DMS 273 treated with DMSO at 0.1 percent for 48 hours (cell line): Measurements from ENCODE around the gene MAD1L1.

ENCODE experiments used
- DNase-seq: peaks from one replicate; lab custom pipeline; 2025; lab: John Stamatoyannopoulos, UW

MAD1L1 gene

GRCh38 chr7:1953199-1954190, 279.2 kb downstream of the MAD1L1 start:
- no peak for DNase-seq

- DNase-seq, result no peak
These were observed 280.0 kb downstream of the MAD1L1 start for GRCh38 chr7:1952781-1953180.

DNA sequence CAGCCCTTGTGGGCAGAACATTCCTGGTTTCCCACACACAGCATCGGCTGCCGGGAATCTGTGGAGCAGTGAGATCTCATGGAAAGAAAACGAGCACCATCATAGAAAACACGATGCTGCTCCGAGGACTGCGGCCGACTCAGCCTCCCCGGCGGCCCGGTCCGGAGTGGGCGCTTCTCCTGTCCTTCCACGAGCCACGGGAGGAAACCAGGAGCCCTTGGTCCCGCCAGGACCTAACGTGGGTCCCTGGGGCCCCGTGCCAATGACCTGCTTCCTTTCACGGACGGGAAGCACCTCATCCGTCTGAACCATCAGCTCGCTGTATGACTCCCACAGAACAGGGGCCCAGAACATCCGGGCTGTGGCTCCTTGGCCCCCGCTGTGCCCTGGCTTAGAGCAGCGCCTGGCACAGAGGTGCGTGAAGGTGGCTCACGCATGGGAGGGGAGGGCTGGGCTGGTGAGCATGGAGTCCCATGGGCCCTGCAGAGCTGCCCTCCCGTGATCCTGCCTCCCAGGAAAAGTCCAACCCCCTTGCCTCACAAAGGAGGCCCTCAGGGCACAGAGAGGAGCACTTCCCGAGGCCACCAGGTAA, 280.5 kb downstream of the MAD1L1 start:
- DNase-seq, result no peak

DNA sequence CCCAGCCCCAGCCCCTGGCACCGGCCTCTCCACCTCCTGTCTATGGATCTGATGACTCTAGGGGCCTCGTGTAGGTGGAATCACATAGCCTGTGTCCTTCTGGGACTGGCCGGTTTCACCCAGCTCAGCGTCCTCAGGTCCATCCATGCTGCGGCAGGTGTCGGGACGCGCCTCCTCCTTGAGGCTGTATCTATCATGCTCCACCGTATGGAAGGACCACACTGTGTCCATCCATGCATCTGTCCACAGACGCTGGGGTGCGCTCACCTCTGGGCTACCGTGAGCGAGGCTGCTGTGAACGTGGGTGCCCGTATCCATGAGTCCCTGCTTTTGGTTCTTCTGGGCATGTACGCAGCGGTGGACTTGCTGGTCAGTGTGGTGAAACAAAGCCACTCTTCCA, 281.1 kb downstream of the MAD1L1 start:
- DNase-seq, result no peak

DNA sequence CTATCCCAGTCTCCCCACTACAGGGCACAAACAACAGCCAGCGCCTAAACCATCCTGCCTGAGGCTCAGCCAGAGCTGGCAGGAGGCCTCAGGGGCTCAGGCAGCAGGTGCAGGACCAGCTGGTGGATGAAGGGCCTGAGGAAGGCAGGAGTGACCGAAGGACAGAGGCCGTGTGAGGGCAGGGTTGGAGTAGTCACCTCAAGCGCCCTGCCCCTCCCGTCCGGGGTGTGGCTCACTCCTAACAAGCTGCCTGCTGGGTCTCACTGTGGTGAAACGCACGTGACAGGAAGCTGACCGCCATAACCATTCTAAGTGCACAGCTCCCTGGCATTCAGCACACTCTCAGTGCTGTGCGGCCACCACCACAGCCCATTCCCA, 281.6 kb downstream of the MAD1L1 start:
- DNase-seq, result no peak

- no peak for DNase-seq
These were observed 282.1 kb downstream of the MAD1L1 start for GRCh38 chr7:1950452-1951158.

GRCh38 chr7:1950066-1950451, 282.7 kb downstream of the MAD1L1 start:
- no peak for DNase-seq

- no peak for DNase-seq
These were observed 283.1 kb downstream of the MAD1L1 start for GRCh38 chr7:1949681-1950055.

- no peak for DNase-seq
These were observed 283.7 kb downstream of the MAD1L1 start for GRCh38 chr7:1948887-1949680.

DNA sequence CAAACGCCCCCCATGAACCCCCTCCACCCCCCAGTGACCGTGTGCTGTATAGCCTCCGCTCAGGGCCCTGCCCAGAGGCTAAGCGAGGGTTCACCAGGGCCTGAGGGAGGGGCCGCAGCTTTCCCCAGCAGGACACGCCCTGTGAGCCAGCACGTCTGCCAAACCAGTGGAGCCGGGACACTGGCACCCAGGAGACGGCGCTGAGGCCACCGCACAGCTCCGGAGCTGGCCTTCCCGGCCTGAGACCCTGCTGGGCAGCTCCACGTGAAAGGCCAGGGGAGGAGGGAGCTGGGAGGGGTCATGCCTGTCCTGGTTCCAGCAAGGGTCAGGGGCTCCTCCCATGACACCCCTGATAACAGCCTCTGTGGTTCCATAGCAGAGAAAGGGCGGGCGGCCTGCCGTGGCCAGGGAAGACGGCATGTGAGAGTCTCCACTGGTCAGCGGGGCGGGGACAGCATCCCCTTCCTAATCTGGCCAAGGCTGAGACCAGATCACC, 284.4 kb downstream of the MAD1L1 start:
- no peak for DNase-seq

- DNase-seq, result no peak
These were observed 285.0 kb downstream of the MAD1L1 start for GRCh38 chr7:1947586-1948217.

DNA sequence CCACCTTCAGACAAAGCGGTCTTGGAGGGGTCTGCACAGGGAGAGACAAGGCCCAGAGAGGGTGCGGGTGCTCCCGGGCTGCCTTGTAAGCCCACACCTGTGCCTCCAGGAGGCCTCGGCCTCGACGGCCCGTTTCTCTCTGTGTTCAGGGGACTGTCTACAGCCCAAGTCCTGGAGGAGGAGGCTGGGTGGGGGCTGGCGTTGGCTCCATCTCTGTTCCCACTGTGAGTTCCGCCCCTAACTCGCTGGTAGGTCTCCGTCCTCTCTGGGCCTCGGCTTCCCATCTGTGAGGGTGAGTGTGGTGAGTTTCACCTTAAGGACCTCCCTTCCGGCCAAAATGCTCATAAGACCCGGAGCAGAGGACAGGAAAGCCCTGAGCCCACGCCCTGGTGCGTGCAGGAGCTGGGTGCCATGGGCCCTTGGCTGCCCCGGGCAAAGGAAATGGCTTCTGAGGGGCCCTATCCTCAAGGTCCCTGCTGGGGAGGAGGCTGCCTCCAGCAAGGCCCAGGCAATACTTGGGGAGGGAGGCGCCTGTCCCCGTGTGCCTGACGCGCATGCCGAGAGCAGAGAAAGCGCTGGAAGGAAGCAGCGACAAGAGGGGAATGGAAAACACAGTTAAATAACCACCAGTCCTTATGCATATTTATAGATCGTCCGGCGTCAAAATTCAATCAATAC, 285.8 kb downstream of the MAD1L1 start:
- DNase-seq, result no peak

GRCh38 chr7:1946025-1946772, 286.5 kb downstream of the MAD1L1 start:
- DNase-seq, result no peak

GRCh38 chr7:1945558-1945957, 287.2 kb downstream of the MAD1L1 start:
- DNase-seq, result no peak

GRCh38 chr7:1944619-1945210, 288.0 kb downstream of the MAD1L1 start:
- no peak for DNase-seq

GRCh38 chr7:1943933-1944618, 288.7 kb downstream of the MAD1L1 start:
- no peak for DNase-seq

GRCh38 chr7:1943326-1943725, 289.4 kb downstream of the MAD1L1 start:
- no peak for DNase-seq

- no peak for DNase-seq
These were observed 289.8 kb downstream of the MAD1L1 start for GRCh38 chr7:1942941-1943289.

DNA sequence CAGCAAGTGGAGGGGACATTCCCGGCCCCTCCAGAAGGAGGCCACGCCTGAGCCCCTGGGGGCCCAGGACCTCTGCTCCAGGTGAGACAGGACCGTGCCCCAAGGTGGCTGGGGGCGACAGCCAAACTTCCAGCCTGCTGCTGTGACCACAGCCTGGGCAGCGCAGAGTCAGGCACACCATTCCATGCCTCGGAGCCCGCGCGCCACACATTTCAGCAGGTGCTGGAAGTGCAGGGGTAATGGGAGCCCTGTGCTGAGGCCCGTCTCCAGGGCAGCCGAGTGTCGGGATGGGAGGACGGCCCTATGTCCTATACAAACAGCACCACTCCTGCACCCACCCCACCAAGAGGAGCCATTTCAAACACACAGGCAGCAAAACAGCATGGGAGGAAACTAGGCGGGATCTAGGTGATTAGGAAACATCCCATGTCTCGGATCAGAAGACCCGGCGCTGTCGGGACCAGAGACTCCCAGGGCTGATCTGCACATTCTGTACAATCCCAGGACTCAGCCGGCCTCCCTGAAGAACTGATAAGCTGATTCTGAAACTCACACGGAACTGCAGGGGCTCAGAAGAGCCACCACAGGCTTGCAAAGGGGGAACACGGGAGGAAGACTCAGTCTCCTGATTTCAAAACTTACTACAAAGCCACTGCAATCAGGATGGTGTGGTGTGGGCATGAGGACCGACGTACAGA, 290.4 kb downstream of the MAD1L1 start:
- no peak for DNase-seq
